ENCODE data around the gene SEL1L. TPM values are rescaled to one million over a fixed set of nuclear protein-coding genes. Genes with fewer than 3 reads are reported as not detected.

Gene SEL1L
- total RNA-seq, 1 experiment from 2014 or later = 53.7 TPM

DNA sequence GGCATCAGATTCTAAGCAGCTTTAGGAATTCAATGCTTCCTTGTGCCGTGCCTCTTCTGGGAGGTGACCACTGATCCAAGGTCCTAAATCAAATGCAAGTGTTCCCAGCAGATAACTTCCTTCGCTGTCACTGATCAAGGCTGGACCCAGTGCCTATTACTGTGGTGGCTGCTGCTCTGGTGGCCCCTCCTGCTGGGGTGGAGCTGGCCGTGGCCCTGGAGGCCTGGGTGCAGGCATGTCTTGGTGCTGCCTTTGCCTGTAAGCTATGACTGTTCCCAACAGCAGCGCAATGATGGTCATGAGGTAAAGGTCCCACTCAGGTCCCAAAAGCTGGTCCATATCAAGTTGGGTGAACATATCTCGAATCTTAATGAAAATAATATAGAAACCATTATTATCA, 56.8 kb downstream of the SEL1L start:
- no peak for DNase-seq (ENCODE audit: low read depth, low spot score)
- Histone ChIP-seq H3K36me3 (ENCODE audit: control insufficient read depth, insufficient read depth, low read length) (peaks cover 8% of the 10 kb centered on the region; the same call in 1 of the 2 replicates), H3K27ac (ENCODE audit: low read length) (no peak overlapping the region), H3K27me3 (ENCODE audit: control insufficient read depth, insufficient read depth, low read length) (no peaks in the 10 kb centered on the region), H3K9me3 (ENCODE audit: control insufficient read depth, insufficient read depth, low read depth, low read length) (no peaks in the 10 kb centered on the region), H3K4me3 (ENCODE audit: low read depth in 2 of 2, low read length in 2 of 2) (no peak overlapping the region), H3K4me1 (ENCODE audit: control insufficient read depth, insufficient read depth, low read length) (no peaks in the 10 kb centered on the region)
- CTCF ChIA-PET = interaction anchor here (0.7 kb wide), 1 partner anchor 13 kb away, joined by 6 read pairs; no protein-coding TSS in a partner anchor
- ATAC-seq = no peak
- TF ChIP-seq, protein P1, sequence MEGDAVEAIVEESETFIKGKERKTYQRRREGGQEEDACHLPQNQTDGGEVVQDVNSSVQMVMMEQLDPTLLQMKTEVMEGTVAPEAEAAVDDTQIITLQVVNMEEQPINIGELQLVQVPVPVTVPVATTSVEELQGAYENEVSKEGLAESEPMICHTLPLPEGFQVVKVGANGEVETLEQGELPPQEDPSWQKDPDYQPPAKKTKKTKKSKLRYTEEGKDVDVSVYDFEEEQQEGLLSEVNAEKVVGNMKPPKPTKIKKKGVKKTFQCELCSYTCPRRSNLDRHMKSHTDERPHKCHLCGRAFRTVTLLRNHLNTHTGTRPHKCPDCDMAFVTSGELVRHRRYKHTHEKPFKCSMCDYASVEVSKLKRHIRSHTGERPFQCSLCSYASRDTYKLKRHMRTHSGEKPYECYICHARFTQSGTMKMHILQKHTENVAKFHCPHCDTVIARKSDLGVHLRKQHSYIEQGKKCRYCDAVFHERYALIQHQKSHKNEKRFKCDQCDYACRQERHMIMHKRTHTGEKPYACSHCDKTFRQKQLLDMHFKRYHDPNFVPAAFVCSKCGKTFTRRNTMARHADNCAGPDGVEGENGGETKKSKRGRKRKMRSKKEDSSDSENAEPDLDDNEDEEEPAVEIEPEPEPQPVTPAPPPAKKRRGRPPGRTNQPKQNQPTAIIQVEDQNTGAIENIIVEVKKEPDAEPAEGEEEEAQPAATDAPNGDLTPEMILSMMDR (IDR thresholded peaks at IDR 0.05) = no peak
- TF ChIP-seq TCF7L2 (IDR thresholded peaks at IDR 0.05; ENCODE audit: low read depth, low read length) = no peak
- in situ Hi-C loops (cut with HindIII; ENCODE audit: low pct_unique_long_range_greater_than_20kb, low sequenced_read_pairs) = no loop called here
- no TSS peak for BruUV-seq (replicated peaks)
- intact Hi-C loops (cut with micrococcal nuclease; ENCODE audit: unreplicated experiment) = no loop called here
- POLR2A ChIA-PET = no interaction called here

DNA sequence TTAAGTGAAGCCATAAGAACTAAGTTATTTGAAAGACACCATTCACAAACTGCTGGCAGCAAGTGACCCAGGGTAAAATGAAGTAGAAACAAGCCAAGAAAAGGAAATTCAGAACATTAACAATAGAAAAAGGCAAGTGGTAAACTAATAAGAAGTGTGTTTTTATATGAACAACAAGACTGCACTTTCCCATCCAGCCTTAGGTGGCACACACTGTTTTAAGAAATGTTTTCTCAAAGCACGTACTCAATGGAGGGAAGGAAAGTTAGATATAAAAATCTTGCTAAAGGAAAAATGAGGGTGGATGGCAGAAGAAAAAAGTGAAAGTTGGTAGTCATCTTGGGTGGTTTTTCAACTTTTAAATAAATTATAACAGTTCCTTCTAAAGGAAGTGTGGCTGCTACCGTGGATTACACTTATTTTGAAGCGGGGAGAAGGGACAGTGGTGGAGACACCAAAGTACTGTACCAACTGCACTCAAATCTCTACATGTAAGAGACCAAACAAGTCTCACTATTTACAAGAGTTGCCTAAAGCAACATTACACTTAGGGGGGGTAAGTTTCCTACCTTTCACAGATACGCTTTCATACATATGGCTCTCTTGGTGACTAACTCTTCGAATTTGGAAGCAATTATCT, 58.8 kb downstream of the SEL1L start:
- in situ Hi-C loops (cut with HindIII; ENCODE audit: low pct_unique_long_range_greater_than_20kb, low sequenced_read_pairs) = no loop called here

More for the DNA sequence above, 58.8 kb downstream of the SEL1L start:
- intact Hi-C loops (cut with micrococcal nuclease; ENCODE audit: unreplicated experiment) = no loop called here
- POLR2A ChIA-PET = no interaction called here
- Histone ChIP-seq H3K4me1 (ENCODE audit: control insufficient read depth, insufficient read depth, low read length) (no peaks in the 10 kb centered on the region), H3K36me3 (ENCODE audit: control insufficient read depth, insufficient read depth, low read length) (peaks cover 8% of the 10 kb centered on the region; the same call in 1 of the 2 replicates), H3K4me3 (ENCODE audit: low read depth in 2 of 2, low read length in 2 of 2) (no peak overlapping the region), H3K9me3 (ENCODE audit: control insufficient read depth, insufficient read depth, low read depth, low read length) (no peaks in the 10 kb centered on the region), H3K27ac (ENCODE audit: low read length) (no peak overlapping the region), H3K27me3 (ENCODE audit: control insufficient read depth, insufficient read depth, low read length) (no peaks in the 10 kb centered on the region)
- no peak for TF ChIP-seq POLR2AphosphoS5 (IDR thresholded peaks at IDR 0.05; ENCODE audit: low read depth, low read length)
- TF ChIP-seq SIN3A (IDR thresholded peaks at IDR 0.05; ENCODE audit: borderline replicate concordance, insufficient read depth, low read depth, low read length) = no peak
- TF ChIP-seq TCF7L2 (IDR thresholded peaks at IDR 0.05; ENCODE audit: low read depth, low read length) = no peak
- TF ChIP-seq, protein P1 (IDR thresholded peaks at IDR 0.05) = no peak
- TF ChIP-seq, protein P2, sequence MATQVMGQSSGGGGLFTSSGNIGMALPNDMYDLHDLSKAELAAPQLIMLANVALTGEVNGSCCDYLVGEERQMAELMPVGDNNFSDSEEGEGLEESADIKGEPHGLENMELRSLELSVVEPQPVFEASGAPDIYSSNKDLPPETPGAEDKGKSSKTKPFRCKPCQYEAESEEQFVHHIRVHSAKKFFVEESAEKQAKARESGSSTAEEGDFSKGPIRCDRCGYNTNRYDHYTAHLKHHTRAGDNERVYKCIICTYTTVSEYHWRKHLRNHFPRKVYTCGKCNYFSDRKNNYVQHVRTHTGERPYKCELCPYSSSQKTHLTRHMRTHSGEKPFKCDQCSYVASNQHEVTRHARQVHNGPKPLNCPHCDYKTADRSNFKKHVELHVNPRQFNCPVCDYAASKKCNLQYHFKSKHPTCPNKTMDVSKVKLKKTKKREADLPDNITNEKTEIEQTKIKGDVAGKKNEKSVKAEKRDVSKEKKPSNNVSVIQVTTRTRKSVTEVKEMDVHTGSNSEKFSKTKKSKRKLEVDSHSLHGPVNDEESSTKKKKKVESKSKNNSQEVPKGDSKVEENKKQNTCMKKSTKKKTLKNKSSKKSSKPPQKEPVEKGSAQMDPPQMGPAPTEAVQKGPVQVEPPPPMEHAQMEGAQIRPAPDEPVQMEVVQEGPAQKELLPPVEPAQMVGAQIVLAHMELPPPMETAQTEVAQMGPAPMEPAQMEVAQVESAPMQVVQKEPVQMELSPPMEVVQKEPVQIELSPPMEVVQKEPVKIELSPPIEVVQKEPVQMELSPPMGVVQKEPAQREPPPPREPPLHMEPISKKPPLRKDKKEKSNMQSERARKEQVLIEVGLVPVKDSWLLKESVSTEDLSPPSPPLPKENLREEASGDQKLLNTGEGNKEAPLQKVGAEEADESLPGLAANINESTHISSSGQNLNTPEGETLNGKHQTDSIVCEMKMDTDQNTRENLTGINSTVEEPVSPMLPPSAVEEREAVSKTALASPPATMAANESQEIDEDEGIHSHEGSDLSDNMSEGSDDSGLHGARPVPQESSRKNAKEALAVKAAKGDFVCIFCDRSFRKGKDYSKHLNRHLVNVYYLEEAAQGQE (IDR thresholded peaks at IDR 0.05; ENCODE audit: insufficient read depth in 1 of 2, low read depth in 2 of 2, low read length in 1 of 2) = no peak
- ATAC-seq = no peak
- no peak for DNase-seq (ENCODE audit: low read depth, low spot score)
- no TSS peak for BruUV-seq (replicated peaks)
- CTCF ChIA-PET = no interaction called here

Data from Panc1 (cell line).